H9 (cell line): Measurements from ENCODE around the gene IL1RL2. TPM values are rescaled to one million over a fixed set of nuclear protein-coding genes. Genes with fewer than 3 reads are reported as not detected.

Experiments
- DNase-seq: peaks from one replicate; pipeline ENCODE4 v3.0.0-alpha.2; 2017
- H2AFZ ChIP-seq: one replicate; pipeline ENCODE4 v1.6.1; 2013; ENCODE audit warnings: mild to moderate bottlenecking, low read length, control low read depth, moderate library complexity
- H2AK5ac ChIP-seq: 2 replicates; pipeline ENCODE4 v1.6.1; 2013; ENCODE audit warnings: low read length, control low read depth, mixed read lengths; ENCODE audit not compliant: insufficient read length
- H2BK120ac ChIP-seq: one replicate; pipeline ENCODE4 v1.6.1; 2013; ENCODE audit warnings: low read depth, mild to moderate bottlenecking, low read length, control low read depth, inconsistent platforms; ENCODE audit not compliant: poor library complexity, severe bottlenecking
- H2BK12ac ChIP-seq: 2 replicates; pipeline ENCODE4 v1.6.1; 2013; ENCODE audit warnings: low read length, control low read depth, mixed read lengths, low read depth; ENCODE audit not compliant: insufficient read length
- H2BK15ac ChIP-seq: 2 replicates; pipeline ENCODE4 v1.6.1; 2013; ENCODE audit warnings: low read depth, low read length, control low read depth
- H2BK20ac ChIP-seq: one replicate; pipeline ENCODE4 v1.6.1; 2013; ENCODE audit warnings: low read depth, mild to moderate bottlenecking, low read length, control low read depth, inconsistent platforms; ENCODE audit not compliant: poor library complexity, severe bottlenecking
- H2BK5ac ChIP-seq: 2 replicates; pipeline ENCODE4 v1.6.1; 2013; ENCODE audit warnings: low read length, control low read depth, mixed read lengths; ENCODE audit not compliant: insufficient read length
- H3K14ac ChIP-seq: 2 replicates; pipeline ENCODE4 v1.6.1; 2013; ENCODE audit warnings: low read length, control low read depth; ENCODE audit not compliant: insufficient read depth
- H3K18ac ChIP-seq: 2 replicates; pipeline ENCODE4 v1.6.1; 2013; ENCODE audit warnings: low read depth, mild to moderate bottlenecking, mixed read lengths, low read length, control low read depth; ENCODE audit not compliant: insufficient read length
- H3K23ac ChIP-seq: 2 replicates; pipeline ENCODE4 v1.6.1; 2013; ENCODE audit warnings: low read length, control low read depth, mixed read lengths, low read depth; ENCODE audit not compliant: insufficient read length
- H3K23me2 ChIP-seq: 2 replicates; pipeline ENCODE4 v1.6.1; 2013; ENCODE audit warnings: low read depth, mild to moderate bottlenecking, mixed read lengths, low read length, control low read depth; ENCODE audit not compliant: insufficient read length, poor library complexity, severe bottlenecking
- H3K27ac ChIP-seq: 2 replicates; pipeline ENCODE4 v1.5.1; 2013; ENCODE audit warnings: low read length, control low read depth, mixed read lengths, low read depth; ENCODE audit not compliant: insufficient read length
- H3K27me3 ChIP-seq: 2 replicates; pipeline ENCODE4 v1.6.1; 2013; ENCODE audit warnings: low read length, control low read depth, inconsistent platforms; ENCODE audit not compliant: insufficient read depth
- H3K4ac ChIP-seq: 2 replicates; pipeline ENCODE4 v1.6.1; 2013; ENCODE audit warnings: low read depth, mild to moderate bottlenecking, control low read depth, inconsistent platforms, low read length, moderate library complexity
- H3K4me1 ChIP-seq: 2 replicates; pipeline ENCODE4 v1.6.1; 2013; ENCODE audit warnings: low read length, control low read depth, inconsistent platforms; ENCODE audit not compliant: insufficient read depth
- H3K4me2 ChIP-seq: 2 replicates; pipeline ENCODE4 v1.6.1; 2013; ENCODE audit warnings: low read length, control low read depth, mixed read lengths; ENCODE audit not compliant: insufficient read length, insufficient read depth
- H3K56ac ChIP-seq: 2 replicates; pipeline ENCODE4 v1.6.1; 2013; ENCODE audit warnings: low read depth, mild to moderate bottlenecking, mixed read lengths, low read length, control low read depth; ENCODE audit not compliant: insufficient read length
- H3K79me1 ChIP-seq: 2 replicates; pipeline ENCODE4 v1.6.1; 2013; ENCODE audit warnings: low read depth, mild to moderate bottlenecking, moderate library complexity, low read length, control low read depth, inconsistent platforms; ENCODE audit not compliant: insufficient read depth, poor library complexity, severe bottlenecking
- H3K79me2 ChIP-seq: 2 replicates; pipeline ENCODE4 v1.6.1; 2013; ENCODE audit warnings: low read length, control low read depth, inconsistent platforms; ENCODE audit not compliant: insufficient read depth
- H3K9ac ChIP-seq: 2 replicates; pipeline ENCODE4 v1.6.1; 2013; ENCODE audit warnings: low read length, control low read depth, mixed read lengths; ENCODE audit not compliant: insufficient read length; ENCODE audit errors: extremely low read depth
- H3K9me3 ChIP-seq: one replicate; pipeline ENCODE4 v1.6.1; 2013; ENCODE audit warnings: low read depth, low read length, inconsistent platforms; ENCODE audit not compliant: control insufficient read depth
- H3T11ph ChIP-seq: one replicate; pipeline ENCODE4 v1.6.1; 2013; ENCODE audit warnings: mild to moderate bottlenecking, low read length, control low read depth, inconsistent platforms
- H4K20me1 ChIP-seq: one replicate; pipeline ENCODE4 v1.6.1; 2013; ENCODE audit not compliant: control insufficient read depth, insufficient read length, insufficient read depth
- H4K5ac ChIP-seq: 2 replicates; pipeline ENCODE4 v1.6.1; 2013; ENCODE audit warnings: low read depth, mild to moderate bottlenecking, mixed read lengths, low read length, control low read depth; ENCODE audit not compliant: insufficient read length
- H4K8ac ChIP-seq: replicated peaks from 2 replicates; pipeline ENCODE4 v1.6.1; 2013; ENCODE audit warnings: low read length, control low read depth, mixed read lengths, low read depth; ENCODE audit not compliant: insufficient read length
- H4K91ac ChIP-seq: 2 replicates; pipeline ENCODE4 v1.6.1; 2013; ENCODE audit warnings: low read depth, mild to moderate bottlenecking, moderate library complexity, mixed read lengths, low read length, control low read depth; ENCODE audit not compliant: insufficient read length
- H3K27ac Mint-ChIP-seq, 3 experiments: 2 replicates in 2 of 3; 3 replicates in 1 of 3; pipeline ENCODE4 v1.8.0; 2020 to 2021; ENCODE audit warnings: mixed read lengths in 3 of 3, mild to moderate bottlenecking in 1 of 3, moderate library complexity in 1 of 3
- H3K27me3 Mint-ChIP-seq: 2 replicates; pipeline ENCODE4 v1.8.0; 2021; ENCODE audit warnings: low read depth, mild to moderate bottlenecking, moderate library complexity, mixed read lengths
- H3K36me3 Mint-ChIP-seq, 3 experiments: 2 replicates in 2 of 3; 3 replicates in 1 of 3; pipeline ENCODE4 v1.8.0; 2020 to 2021; ENCODE audit warnings: low read depth in 3 of 3, mixed read lengths in 3 of 3; ENCODE audit not compliant: insufficient read depth in 1 of 3
- H3K4me1 Mint-ChIP-seq, 2 experiments: 2 replicates each; pipeline ENCODE4 v1.8.0; 2020; ENCODE audit warnings: mixed read lengths in 2 of 2
- H3K4me3 Mint-ChIP-seq, 2 experiments: 2 replicates in 1 of 2; 3 replicates in 1 of 2; pipeline ENCODE4 v1.8.0; 2020 to 2021; ENCODE audit warnings: mild to moderate bottlenecking in 2 of 2, mixed read lengths in 2 of 2, moderate library complexity in 1 of 2
- H3K9me3 Mint-ChIP-seq, 2 experiments: 2 replicates in 1 of 2; 3 replicates in 1 of 2; pipeline ENCODE4 v1.8.0; 2020; ENCODE audit warnings: mild to moderate bottlenecking in 2 of 2, mixed read lengths in 2 of 2, moderate library complexity in 1 of 2
- WGBS: extraction: QIAGEN DNeasy Blood & Tissue Kit; methylation state at CpG from one replicate; pipeline ENCODE4 v1.1.7; 2013; ENCODE audit warnings: missing lambda C conversion rate, low lambda C conversion rate, mixed read lengths; ENCODE audit not compliant: insufficient read length; ENCODE audit errors: extremely low coverage; 5-methylcytosine and 5-hydroxymethylcytosine counted together
- total RNA-seq: library from RNA; stranded (reverse); gene quantifications from 2 replicates; pipeline ENCODE4 v1.2.1, GENCODE V29; 2021
- TF ChIP-seq, protein P1 (sequence below): fragments of 200-600 bp; sonication (generic); conservative IDR thresholded peaks from 3 replicates; pipeline ENCODE4 v1.8.0; 2021; ENCODE audit warnings: antibody characterized with exemption, mild to moderate bottlenecking

IL1RL2 gene
- total RNA-seq, 1 experiment from 2014 or later = not detected

DNA sequence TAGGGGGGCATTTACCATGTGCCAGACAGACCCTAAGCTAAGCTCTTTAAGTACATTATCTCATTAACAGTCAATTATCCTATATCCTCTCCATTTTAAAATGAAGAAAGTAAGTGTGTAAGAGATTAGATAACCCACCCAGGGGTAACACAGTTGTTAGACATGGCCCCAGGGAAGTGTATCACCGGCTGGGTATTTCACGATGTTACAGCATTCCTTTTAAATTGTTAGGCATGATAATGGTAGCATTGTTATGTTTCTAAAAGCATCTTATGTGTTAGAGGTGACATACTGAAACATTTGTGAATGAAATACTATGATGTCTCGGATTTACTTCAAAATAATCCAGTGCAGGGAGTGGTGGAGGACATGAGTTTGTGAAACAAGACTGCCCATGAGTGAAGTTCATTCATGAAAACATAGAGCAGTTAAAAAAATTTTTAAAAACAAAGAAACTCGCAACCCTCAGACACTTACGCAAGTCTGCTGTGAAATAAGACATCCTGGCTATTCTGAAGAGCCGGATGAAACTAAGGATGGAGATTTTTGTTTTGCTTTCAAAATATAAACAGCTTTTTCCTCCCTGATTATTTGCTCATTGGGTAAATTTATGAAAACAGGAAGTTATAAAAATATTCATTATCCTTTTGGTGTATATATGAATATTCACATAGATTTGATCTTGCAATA lies 54.9 kb downstream of the IL1RL2 start:
- H3T11ph ChIP-seq = no peak overlapping the region
- no peak overlapping the region for H2BK12ac ChIP-seq
- H3K27me3 Mint-ChIP-seq = peaks cover 3% of the 10 kb centered on the region
- H2BK120ac ChIP-seq = no peak overlapping the region
- H3K9ac ChIP-seq = no peak overlapping the region
- H4K91ac ChIP-seq = no peak overlapping the region
- H2BK15ac ChIP-seq = no peak overlapping the region
- no peak for DNase-seq
- H3K14ac ChIP-seq = no peak overlapping the region
- WGBS = no CpG with 5 or more reads among the region's 6 CpGs
- no peaks in the 10 kb centered on the region for H4K20me1 ChIP-seq
- H3K4me1 ChIP-seq = no peaks in the 10 kb centered on the region
- no peak overlapping the region for H3K27ac Mint-ChIP-seq
- H3K56ac ChIP-seq = no peak overlapping the region
- H2BK20ac ChIP-seq = no peak overlapping the region
- TF ChIP-seq, protein P1, sequence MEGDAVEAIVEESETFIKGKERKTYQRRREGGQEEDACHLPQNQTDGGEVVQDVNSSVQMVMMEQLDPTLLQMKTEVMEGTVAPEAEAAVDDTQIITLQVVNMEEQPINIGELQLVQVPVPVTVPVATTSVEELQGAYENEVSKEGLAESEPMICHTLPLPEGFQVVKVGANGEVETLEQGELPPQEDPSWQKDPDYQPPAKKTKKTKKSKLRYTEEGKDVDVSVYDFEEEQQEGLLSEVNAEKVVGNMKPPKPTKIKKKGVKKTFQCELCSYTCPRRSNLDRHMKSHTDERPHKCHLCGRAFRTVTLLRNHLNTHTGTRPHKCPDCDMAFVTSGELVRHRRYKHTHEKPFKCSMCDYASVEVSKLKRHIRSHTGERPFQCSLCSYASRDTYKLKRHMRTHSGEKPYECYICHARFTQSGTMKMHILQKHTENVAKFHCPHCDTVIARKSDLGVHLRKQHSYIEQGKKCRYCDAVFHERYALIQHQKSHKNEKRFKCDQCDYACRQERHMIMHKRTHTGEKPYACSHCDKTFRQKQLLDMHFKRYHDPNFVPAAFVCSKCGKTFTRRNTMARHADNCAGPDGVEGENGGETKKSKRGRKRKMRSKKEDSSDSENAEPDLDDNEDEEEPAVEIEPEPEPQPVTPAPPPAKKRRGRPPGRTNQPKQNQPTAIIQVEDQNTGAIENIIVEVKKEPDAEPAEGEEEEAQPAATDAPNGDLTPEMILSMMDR = no peak
- H2BK5ac ChIP-seq = no peak overlapping the region
- H3K18ac ChIP-seq = no peak overlapping the region
- no peak overlapping the region for H3K4me3 Mint-ChIP-seq
- no peak overlapping the region for H3K4me2 ChIP-seq
- no peaks in the 10 kb centered on the region for H3K9me3 Mint-ChIP-seq
- H3K27me3 ChIP-seq = no peaks in the 10 kb centered on the region
- no peaks in the 10 kb centered on the region for H3K9me3 ChIP-seq
- no peaks in the 10 kb centered on the region for H3K79me1 ChIP-seq
- H4K8ac ChIP-seq = no peak overlapping the region
- H3K79me2 ChIP-seq = no peaks in the 10 kb centered on the region
- H3K36me3 Mint-ChIP-seq = no peaks in the 10 kb centered on the region
- no peak overlapping the region for H2AFZ ChIP-seq
- H3K27ac ChIP-seq = no peak overlapping the region
- H3K4me1 Mint-ChIP-seq = peaks cover 13 to 19% of the 10 kb centered on the region in 2 experiments
- no peak overlapping the region for H4K5ac ChIP-seq
- H3K23ac ChIP-seq = no peak overlapping the region
- no peaks in the 10 kb centered on the region for H3K23me2 ChIP-seq
- H2AK5ac ChIP-seq = no peak overlapping the region
- H3K4ac ChIP-seq = no peak overlapping the region
